G401 (cell line): ENCODE data around the gene PACSIN2. TPM values are rescaled to one million over a fixed set of nuclear protein-coding genes. Genes with fewer than 3 reads are reported as not detected.
"Not testable (repeated sequence)": the region's sequence is repeated elsewhere in the genome, so short reads cannot be mapped to it uniquely, and the experiment has no call there.

Experiments used
- DNase-seq: peaks from one replicate; pipeline ENCODE4 v3.0.0-alpha.2; 2015; ENCODE audit warnings: low spot score
- in situ Hi-C: cut with HindIII; loops from 2 replicates; pipeline ENCODE4 v1.10.0; 2016; ENCODE audit warnings: low sequenced_read_pairs, mixed read lengths
- total RNA-seq: library from RNA; depleted of rRNA; stranded (reverse); fragments of >200 nt; shearing (Covaris generic); gene quantifications from 2 replicates; pipeline ENCODE4 v1.2.3, GENCODE V29; 2014

PACSIN2 gene
- total RNA-seq, 1 experiment from 2014 or later: 72.5 TPM

DNA sequence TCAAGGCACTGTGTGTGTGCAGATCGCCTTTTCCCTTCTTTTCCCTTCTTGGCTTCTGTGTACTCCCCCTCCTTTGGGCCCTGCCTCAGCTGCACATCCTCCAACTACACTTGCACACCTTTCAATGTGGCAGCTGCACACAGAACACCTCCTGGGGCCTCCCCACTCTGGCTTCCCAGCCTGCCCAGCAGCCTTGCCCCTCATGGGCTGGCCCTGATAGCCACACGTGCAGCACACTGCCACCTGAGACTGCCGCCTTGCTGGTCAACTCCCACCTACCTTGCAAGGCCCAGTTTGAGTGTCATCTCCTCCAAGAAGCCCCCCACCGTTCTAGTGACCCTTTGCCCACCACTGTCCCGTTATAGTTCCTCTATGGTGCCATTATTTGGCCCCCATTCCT, 80.6 kb downstream of the PACSIN2 start:
- DNase-seq: no peak
- in situ Hi-C loops: no loop called here

DNA sequence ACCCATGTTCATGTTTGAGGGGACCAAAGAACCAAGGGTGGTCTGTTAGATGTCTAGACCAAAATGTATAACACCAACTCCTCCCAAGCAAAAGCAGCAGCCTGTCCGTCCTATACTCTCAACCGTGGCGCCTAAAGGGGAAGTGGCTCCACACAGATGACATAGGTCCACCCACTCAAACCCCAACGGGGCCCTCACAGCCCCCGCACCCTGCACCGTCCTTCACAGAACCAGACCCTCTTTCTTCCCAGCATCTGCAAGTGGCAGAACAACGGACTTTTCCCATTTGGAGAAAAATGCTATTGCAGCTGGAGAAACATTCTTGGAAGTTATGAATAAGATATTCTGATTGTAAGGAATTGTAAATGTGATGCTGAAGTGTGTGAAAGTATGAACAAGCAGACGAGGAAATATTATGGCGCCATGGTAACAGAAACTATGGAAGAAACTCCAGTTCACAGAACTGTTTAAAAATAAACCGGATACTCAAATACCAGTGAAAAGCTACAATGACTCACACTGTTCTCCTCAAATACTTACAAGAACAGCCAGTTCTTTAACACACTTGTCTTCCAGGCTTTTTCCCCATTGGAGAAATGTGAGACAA, 81.4 kb downstream of the PACSIN2 start:
- no peak for DNase-seq
- in situ Hi-C loops: no loop called here

DNA sequence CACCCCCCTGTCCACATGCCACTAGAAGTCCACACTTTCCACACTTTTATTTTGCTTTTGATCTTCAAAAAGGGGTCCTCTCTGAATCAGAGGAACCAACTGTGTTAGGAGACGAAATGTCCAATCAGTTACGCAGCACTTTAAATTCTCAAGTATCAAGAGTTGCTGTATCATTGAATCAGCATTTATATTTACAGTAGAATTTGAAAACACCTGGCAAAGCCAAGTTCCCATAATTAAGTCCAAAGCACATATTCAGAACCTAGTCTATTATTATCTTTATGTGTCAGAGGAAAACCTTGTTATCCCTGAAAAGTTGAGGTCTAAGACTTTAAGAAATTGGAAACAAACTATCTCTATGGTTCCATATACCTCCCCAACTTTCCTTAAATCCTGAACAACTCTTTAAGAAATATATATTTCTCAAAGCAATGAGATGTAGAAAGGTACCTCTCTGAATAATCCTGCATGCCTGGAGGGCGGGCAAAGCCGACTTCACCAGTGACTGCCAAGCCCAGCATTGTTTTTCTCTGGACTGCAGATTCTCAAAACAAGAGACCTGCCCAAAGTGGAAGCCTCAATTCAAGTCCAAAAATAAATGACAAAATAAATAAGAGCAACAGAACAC, 82.0 kb downstream of the PACSIN2 start:
- no peak for DNase-seq

DNA sequence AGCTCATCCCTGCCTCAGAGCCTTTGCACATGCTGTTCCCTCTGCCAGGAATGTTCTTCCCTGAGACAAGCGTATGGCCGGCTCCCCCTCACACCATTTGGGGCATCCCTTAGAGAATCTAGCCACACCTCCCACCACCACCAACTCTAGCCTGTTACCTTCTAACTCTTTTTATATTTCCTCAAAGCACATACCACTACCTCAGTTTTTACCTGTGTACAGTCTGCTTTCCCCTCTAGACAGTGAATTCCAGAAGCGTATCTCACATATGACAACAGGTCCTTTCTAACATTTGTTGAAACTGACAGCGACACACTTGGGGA, 82.8 kb downstream of the PACSIN2 start:
- no peak for DNase-seq
- in situ Hi-C loops: no loop called here

More for the DNA sequence above, 82.0 kb downstream of the PACSIN2 start:
- in situ Hi-C loops: no loop called here

DNA sequence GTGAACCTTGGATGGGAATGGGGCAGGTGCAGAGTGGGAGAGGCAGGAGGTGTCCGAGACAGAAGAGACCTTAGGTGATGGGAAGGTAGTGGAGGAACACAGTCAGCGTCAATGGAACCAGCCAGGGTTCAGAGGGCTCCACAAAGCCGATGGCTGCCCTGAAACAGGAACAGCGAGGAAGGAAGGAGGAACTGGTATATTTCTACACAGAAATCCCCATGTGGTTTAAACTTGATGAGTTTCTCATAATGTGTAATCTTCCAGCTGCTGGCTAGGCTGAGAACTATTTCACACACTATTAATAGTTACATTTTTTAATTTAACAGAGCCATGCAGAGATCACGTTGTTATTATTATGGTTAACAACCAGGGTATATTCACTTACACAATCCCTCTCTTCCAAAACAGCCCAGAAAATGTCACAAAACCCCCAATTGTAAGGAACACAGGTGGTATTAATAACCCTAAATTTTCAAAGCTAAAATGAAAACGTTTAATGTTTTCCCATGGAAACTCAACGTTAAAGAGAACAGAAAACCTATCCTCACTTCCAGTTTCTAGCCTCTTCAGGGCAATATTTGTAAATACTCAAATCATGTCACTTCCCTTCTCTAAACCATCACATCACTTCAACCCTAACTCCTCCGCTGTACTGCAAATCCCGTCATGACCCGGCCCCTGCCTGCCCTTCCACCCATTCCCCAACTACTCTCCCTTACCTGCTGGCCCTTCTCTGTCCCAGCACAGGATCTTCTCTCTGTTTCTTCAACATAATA, 83.3 kb downstream of the PACSIN2 start:
- in situ Hi-C loops: no loop called here
- no peak for DNase-seq

DNA sequence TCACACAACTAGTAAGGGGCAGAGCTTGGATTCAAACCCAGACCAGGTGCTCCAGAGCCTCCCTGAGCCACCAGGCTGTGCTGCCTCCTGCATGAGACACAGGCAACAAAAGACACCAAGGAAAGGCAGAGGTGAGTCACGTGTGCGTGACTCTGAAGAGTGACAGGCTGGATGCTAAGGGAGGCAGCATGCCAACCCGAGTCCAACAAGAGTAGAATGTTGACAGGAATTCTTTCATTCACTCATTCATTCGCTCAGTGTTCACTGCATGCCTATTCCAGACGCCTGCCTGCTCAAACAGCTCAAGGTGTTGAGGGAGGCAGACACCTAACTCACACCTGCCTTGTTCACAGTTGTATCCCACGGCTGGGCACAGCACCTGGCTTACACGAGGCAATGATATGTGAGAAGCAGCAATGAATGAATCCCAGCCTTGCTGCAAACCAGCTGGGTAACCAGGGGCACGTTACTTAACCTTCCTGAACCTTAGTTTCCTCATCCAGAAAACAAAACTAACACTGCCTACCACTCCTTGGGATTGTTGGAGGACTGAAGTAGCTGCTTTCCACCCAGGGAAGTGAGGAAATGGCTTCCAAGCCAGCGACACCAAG, 84.0 kb downstream of the PACSIN2 start:
- in situ Hi-C loops: no loop called here
- no peak for DNase-seq

DNA sequence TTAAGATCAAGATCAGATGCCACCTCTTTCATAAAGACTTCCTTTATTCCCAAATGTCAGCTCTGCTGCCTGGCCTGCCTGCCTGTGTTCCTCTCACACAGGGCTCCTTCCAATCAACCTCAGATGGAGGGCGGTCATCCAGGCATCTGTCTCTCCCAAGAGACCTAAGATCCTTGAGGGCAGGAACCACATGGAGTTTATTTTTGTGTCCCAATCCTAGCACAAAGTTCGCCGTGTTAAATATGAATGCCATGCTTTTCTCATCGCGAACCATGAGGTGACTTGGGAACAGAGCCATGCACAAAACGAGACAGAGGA, 85.2 kb downstream of the PACSIN2 start:
- DNase-seq: no peak
- in situ Hi-C loops: no loop called here

DNA sequence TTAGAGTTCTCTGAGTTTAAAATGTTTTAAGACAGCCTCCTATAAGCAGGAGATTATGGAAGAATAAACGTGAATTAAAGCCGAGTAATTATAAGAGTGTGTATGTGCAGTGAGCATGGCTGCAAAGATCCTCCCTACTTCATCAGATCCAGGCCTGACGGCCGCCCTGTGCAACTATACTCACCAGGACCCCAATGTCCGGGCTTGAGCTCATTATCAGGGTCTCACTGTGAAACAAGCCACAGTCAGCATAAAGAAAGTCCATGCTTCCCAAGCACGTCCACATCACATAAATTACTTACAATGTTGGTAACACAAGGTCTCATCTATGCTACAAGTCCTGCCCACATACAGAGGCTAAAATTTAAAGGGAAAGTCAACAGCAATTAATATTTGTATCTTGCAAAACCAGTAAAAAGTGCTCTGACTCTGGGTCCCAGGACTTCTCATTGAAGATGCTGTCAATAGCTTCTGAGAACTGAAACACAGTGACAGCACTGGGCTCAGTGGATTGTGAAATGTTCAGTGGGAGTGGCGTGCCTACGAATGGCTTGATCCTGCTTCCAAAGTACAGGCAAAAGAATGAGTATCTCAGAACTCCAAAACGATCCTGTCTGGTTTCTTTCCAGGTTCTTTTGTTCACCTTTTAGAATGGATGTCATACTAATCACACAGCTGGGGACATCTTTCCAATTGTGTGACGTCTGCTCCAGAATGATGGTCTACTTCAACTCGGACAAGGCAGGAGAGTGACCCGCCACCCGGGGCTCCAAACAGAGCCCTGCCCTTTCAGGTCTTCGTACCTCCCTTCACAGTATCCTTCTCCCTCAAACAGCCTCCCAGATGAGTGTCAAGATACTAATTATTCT, 85.7 kb downstream of the PACSIN2 start:
- in situ Hi-C loops: no loop called here
- DNase-seq: no peak

DNA sequence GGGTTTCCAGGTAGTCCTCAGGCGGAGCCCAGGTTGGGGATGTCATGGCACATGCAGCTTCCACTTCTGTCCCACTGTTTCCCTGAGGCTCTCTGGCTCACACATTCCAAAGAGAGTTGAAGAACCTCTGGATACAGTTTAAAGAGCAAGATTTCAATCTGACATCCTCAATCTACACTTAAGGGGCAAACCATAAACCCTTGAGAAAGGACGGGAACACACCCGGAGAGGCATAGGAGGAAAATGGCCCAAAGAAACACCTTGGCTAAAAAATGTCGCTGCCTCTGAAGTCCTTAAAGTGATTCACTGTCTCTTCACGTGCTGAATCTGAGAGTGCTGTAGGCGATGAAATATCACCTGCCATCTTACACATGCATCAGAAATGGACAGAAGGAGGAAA, 87.0 kb downstream of the PACSIN2 start:
- no peak for DNase-seq
- in situ Hi-C loops: no loop called here

DNA sequence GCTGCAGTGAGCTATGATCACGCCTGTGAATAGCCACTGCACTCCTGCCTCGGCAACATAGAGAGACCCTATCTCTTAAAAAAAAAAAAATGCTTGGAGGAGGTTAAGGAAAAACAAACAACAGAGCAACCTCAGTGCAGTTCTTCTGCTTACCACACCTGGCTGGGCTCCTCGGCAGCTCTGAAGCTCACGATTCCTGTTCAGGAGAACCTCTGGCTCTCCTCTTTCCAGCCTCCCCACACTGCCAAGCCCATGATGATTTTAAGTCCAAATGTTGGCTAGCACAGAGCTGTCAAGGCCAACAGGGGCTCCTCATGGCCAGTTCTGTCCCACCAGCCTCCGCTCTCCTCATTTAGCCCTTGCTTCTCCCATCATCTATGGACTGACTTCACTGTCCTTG, 88.2 kb downstream of the PACSIN2 start:
- no peak for DNase-seq
- in situ Hi-C loops: no loop called here

DNA sequence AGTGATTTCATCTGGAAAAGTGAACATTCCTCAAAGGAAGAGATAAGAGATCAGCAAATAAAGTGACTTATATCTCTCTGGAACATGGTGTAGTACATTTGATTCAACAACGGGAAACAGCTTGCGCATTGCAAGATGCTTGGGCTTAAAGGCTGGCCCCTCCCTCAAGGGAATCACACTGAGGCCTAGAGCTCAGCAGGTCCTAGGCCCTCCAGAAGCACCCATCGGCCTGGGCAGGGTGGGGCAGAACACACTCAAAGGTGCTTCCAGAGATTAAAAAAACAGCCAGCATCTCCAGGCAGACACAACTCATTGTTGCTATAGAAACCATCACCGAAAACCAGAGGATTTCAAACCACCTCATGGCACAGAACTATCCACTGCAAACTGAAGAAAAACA, 88.8 kb downstream of the PACSIN2 start:
- in situ Hi-C loops: no loop called here
- DNase-seq: no peak

DNA sequence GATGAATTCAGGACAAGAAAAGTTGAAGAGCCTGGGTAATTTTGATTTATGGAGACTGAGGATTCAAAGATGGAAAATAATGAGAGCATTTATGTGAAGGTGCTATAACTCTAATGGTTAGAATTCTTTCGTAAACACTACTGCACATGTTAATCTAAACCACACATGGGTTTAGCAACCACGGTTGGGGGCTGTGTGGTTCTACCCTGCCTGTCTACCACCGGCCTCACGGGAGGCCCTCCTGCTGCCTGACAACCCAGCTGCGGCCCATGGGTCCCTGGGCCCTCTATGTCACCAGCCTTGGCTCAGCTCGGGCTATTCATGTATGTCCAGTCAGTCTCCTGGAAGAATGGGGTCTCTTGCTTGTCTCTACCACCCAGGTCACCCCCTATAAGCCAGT, 89.4 kb downstream of the PACSIN2 start:
- DNase-seq: no peak

DNA sequence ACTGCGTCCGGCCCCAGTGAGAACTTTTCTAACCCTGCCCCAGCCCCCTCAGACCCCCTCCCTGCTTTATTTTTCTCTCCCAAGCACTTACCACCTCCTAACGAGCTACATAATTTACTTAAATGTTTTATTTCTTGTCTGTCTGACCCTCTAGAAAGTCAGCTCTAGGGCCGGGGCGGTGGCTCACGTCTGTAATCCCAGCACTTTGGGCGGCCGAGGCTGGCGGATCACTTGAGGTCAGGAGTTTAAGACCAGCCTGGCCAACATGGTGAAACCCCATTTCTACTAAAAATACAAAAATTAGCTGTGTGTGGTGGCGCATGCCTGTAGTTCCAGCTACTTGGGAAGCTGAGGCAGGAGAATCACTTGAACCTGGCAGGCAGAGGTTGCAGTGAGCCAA, 89.9 kb downstream of the PACSIN2 start:
- DNase-seq, in situ Hi-C loops: not testable (repeated sequence)

More for the DNA sequence above, 89.4 kb downstream of the PACSIN2 start:
- in situ Hi-C loops: no loop called here

DNA sequence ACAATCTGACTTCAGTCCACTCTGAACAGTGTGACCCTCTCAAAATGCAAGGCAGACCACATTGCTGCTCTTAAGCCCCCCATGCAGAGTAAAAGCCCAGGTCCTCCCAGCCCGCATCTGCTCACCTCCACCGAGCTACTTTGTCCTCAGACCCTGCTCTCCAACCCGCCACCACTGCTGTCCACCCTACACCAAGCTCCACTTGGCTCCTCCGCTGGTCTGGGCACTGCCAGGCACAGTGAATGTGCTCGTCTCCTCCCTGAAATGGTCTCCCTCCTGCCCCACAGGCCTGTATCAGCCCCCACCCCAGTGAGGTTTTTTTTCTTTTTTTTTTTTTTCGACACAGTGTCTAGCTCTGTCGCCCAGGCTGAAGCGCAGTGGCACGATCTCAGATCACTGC, 90.5 kb downstream of the PACSIN2 start:
- DNase-seq: no peak
- in situ Hi-C loops: no loop called here

DNA sequence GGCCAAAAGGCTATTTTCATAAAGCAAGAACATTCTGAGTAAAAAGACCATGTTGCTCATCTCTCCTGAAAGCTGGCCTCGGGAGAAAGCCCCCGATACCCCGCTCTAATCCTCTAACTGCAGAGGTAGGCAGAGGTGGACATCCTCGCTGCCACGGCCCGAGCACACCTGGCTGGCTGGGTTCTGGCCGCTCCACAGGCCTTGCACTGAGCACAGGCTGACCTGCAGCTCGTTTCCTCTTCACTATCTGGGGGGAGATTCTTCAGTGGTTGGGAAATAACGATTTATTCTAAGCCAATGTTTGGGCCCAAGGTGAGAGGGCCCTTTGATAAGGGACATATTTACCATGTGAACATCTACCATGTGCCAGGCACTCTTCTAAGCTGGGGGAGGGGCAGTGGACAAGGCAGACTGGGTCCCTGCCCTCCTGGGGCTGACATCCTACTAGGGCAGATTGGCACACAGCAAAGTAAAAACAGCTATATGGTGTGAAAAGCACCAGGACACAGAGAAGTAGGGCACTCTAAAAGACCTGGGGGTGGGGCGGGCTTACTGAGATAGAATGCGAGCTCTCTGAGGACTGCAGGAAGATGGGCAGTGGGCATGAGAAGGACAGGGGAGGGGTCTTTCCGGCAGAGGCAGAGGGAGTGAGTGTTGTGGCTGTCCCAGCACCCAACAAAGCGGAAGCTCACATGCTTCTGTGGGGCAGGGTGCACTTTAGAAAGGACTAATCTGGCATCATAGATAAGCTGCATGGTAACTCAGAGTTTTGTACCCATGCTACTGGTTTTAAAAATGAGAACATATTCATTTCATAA, 92.4 kb downstream of the PACSIN2 start:
- DNase-seq: no peak
- in situ Hi-C loops: no loop called here

DNA sequence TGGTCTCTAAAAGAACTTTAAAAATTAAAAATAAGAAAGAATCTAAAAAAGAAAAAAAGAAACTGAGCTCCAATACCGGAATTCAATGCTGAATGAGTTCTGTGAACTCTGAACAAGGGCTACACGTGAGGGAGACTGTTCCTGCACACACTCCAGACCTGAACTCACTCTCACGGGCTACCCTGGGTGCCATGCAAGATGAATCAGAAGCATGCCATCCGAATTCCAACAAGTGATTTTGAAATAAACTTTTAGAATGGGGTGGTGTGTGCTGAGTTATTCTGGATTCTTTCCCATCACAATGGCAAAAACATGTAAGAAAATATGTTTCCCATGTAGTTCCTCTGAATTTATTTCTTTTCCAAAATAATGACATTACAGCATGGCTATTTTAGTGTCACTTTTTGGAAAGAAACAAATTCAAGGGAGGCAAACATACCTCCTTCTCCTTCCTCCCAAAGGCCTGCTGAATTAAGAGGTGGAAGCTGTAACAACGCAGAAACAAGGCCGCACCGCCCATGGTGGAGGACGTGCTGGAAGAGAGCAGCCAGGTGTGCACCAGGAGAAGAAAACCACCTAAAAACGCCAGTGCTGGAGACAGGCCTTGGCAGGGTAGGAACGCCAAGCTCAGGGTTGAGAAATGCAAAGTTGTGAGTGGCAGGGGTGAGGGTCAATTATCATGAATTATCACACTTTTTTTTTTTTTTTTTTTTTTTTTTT, 94.7 kb downstream of the PACSIN2 start:
- in situ Hi-C loops: no loop called here
- no peak for DNase-seq

DNA sequence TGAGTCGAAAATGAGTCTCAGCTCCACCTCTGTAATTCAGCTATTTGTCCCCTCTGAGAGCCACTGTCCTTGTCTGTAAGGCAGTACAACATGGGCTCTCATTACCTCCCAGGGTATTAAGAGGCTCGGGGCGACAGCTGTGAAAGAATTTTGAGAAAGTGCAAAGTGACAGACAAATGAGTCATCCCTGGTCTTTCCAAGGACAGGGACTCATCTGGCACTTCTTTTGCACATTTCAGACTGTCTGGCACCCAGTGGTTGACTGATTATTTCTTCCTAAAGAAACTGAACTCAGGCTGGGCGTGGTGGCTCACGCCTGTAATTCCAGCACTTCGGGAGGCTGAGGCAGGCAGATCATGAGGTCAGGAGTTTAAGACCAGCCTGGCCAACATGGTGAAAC, 95.8 kb downstream of the PACSIN2 start:
- DNase-seq: no peak
- in situ Hi-C loops: no loop called here

DNA sequence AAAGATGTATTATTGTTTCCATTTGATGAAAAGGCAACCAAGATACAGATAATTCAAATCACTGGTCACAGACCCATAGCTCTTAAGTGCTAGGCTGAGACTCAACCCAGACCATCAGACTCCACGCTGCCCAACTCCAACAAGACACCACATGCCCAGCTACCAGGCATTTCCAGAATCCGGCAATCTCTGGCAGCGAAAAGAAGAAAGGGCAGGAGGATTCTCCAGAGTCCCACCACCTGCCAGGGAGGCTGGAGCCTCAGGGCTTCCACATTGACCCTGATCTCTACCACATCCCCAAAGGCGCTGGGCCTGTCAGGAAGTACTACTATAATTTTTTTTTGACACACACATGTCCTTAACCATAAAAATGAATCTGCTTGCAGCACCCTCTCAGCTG, 96.4 kb downstream of the PACSIN2 start:
- in situ Hi-C loops: no loop called here
- DNase-seq: no peak
